HTERT RPE-1 (cell line): ENCODE results near the gene BBS9.
"Not testable (repeated sequence)": the region's sequence is repeated elsewhere in the genome, so short reads cannot be mapped to it uniquely, and the experiment has no call there.

ENCODE experiments used
- in situ Hi-C: fragments of 300-500 bp; cut with MboI; formaldehyde crosslinking; loops from 4 replicates; pipeline ENCODE4 v1.14.3; 2020; ENCODE audit warnings: low sequenced_read_pairs

BBS9 gene

GRCh38 chr7:33128990-33129805 lies at the start of gene BBS9:
BBS9 (plus strand) TSS chr7:33129564; CDS start chr7:33146253, 16,689 bp downstream.
- in situ Hi-C loops = no loop called here

- in situ Hi-C loops = no loop called here
These were observed 49.3 kb upstream of the BBS9 start for GRCh38 chr7:33079763-33080690.

- in situ Hi-C loops = no loop called here
These were observed 42.0 kb upstream of the BBS9 start for GRCh38 chr7:33087356-33087755.

GRCh38 chr7:33087858-33088257 lies 41.5 kb upstream of the BBS9 start:
- in situ Hi-C loops = no loop called here

- in situ Hi-C loops = no loop called here
These were observed 40.2 kb upstream of the BBS9 start for GRCh38 chr7:33089142-33089541.

- in situ Hi-C loops = no loop called here
These were observed 38.2 kb upstream of the BBS9 start for GRCh38 chr7:33091111-33091531.

- in situ Hi-C loops = no loop called here
These were observed 37.6 kb upstream of the BBS9 start for GRCh38 chr7:33091641-33092191.

GRCh38 chr7:33093266-33093665 lies 36.1 kb upstream of the BBS9 start:
- in situ Hi-C loops = no loop called here

- in situ Hi-C loops = not testable (repeated sequence)
These were observed 34.6 kb upstream of the BBS9 start for GRCh38 chr7:33094745-33095275.

GRCh38 chr7:33099154-33099940 lies 30.0 kb upstream of the BBS9 start:
- in situ Hi-C loops = no loop called here

GRCh38 chr7:33100770-33101169 lies 28.6 kb upstream of the BBS9 start:
- in situ Hi-C loops = no loop called here

GRCh38 chr7:33101906-33102305 lies 27.5 kb upstream of the BBS9 start:
- in situ Hi-C loops = no loop called here

GRCh38 chr7:33107136-33108066 lies 22.0 kb upstream of the BBS9 start:
- in situ Hi-C loops = no loop called here

GRCh38 chr7:33108554-33109004 lies 20.8 kb upstream of the BBS9 start:
- in situ Hi-C loops = no loop called here

GRCh38 chr7:33109005-33109757 lies 20.2 kb upstream of the BBS9 start, which contains the start of gene RP9:
RP9 (minus strand) TSS chr7:33109404; CDS start chr7:33109372, 32 bp downstream.
- in situ Hi-C loops = no loop called here

GRCh38 chr7:33109758-33110238 lies 19.6 kb upstream of the BBS9 start:
- in situ Hi-C loops = no loop called here

GRCh38 chr7:33111614-33112013 lies 17.8 kb upstream of the BBS9 start:
- in situ Hi-C loops = no loop called here

GRCh38 chr7:33114976-33115375 lies 14.4 kb upstream of the BBS9 start:
- in situ Hi-C loops = no loop called here
